Testis (tissue), 2 donors: ENCODE data around the gene CDIPT.

Source experiments
- POLR2A ChIP-seq: fragments of 450-650 bp; IDR thresholded peaks from one replicate; pipeline ENCODE4 v1.6.1; 2017; ENCODE audit warnings: antibody characterized with exemption, mild to moderate bottlenecking, moderate library complexity
- TF ChIP-seq, protein P1 (sequence below), 3 experiments: fragments of 450-650 bp in 2 of 3; fragments of 200-600 bp in 1 of 3; sonication (generic) in 1 of 3; IDR thresholded peaks; one replicate each; pipeline ENCODE4 v1.5.1; 2016 to 2019; ENCODE audit warnings: antibody characterized with exemption in 3 of 3, mild to moderate bottlenecking in 2 of 3, moderate library complexity in 1 of 3

DNA sequence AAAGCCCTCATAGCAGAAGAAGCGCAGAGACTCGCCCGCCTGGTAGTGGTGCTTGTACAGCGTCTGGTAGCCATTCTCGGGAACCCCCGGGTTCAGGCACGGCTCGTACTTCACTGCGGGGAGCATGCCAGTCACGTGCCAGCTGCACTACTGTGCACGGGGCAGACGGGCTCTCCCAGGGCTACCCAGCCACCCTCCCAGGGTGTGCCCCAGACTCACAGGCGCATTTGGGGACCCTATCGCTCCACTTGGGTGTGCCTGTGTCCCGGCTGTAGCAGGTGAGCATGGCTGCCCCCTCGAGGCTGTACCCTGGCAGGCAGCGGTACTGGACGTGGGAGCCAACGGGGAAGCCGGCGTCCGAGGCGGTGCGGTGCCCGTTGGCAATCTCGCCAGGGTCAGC lies 10.3 kb upstream of the CDIPT start:
- TF ChIP-seq, protein P1, sequence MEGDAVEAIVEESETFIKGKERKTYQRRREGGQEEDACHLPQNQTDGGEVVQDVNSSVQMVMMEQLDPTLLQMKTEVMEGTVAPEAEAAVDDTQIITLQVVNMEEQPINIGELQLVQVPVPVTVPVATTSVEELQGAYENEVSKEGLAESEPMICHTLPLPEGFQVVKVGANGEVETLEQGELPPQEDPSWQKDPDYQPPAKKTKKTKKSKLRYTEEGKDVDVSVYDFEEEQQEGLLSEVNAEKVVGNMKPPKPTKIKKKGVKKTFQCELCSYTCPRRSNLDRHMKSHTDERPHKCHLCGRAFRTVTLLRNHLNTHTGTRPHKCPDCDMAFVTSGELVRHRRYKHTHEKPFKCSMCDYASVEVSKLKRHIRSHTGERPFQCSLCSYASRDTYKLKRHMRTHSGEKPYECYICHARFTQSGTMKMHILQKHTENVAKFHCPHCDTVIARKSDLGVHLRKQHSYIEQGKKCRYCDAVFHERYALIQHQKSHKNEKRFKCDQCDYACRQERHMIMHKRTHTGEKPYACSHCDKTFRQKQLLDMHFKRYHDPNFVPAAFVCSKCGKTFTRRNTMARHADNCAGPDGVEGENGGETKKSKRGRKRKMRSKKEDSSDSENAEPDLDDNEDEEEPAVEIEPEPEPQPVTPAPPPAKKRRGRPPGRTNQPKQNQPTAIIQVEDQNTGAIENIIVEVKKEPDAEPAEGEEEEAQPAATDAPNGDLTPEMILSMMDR (IDR thresholded peaks at IDR 0.05), result no peak
- no peak for TF ChIP-seq POLR2A
